ENCODE data around the gene ABCC9. TPM values are rescaled to one million over a fixed set of nuclear protein-coding genes. Genes with fewer than 3 reads are reported as not detected.
"Not testable (repeated sequence)": the region's sequence is repeated elsewhere in the genome, so short reads cannot be mapped to it uniquely, and the experiment has no call there.

Gene ABCC9
- total RNA-seq, 1 experiment from 2014 or later: not detected

DNA sequence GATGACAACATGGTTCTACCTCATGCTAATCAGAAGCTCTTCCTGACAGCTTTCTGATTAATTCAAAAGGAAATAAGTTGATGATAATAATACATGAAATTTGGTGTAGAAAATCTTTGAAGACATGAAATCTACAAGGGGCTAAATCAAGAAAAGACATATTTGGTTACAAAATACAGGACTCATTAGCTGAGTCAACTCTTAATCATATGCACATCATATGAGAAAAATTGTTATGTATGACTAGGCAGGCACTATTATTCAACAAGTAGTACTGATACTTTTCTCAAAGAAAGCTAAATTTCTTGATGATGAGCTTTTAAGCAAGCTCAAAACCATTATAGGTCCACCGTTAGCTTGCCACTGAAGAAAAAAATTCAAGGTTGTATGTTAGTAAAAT lies 7.1 kb downstream of the ABCC9 start:
- CTCF ChIA-PET: interaction anchor here (0.5 to 1.0 kb wide), 3 partner anchors 33 to 620 kb away, joined by 3 to 5 read pairs (median 3); no protein-coding TSS in a partner anchor
- no peak overlapping the region for H3K4me3 Mint-ChIP-seq (ENCODE audit: low read depth, unreplicated experiment)
- H3K36me3 Mint-ChIP-seq (ENCODE audit: insufficient read depth, unreplicated experiment): no peaks in the 10 kb centered on the region
- H3K9me3 Mint-ChIP-seq (ENCODE audit: low read depth, unreplicated experiment): no peaks in the 10 kb centered on the region
- H3K27ac Mint-ChIP-seq (ENCODE audit: unreplicated experiment): no peak overlapping the region
- TF ChIP-seq, protein P1, sequence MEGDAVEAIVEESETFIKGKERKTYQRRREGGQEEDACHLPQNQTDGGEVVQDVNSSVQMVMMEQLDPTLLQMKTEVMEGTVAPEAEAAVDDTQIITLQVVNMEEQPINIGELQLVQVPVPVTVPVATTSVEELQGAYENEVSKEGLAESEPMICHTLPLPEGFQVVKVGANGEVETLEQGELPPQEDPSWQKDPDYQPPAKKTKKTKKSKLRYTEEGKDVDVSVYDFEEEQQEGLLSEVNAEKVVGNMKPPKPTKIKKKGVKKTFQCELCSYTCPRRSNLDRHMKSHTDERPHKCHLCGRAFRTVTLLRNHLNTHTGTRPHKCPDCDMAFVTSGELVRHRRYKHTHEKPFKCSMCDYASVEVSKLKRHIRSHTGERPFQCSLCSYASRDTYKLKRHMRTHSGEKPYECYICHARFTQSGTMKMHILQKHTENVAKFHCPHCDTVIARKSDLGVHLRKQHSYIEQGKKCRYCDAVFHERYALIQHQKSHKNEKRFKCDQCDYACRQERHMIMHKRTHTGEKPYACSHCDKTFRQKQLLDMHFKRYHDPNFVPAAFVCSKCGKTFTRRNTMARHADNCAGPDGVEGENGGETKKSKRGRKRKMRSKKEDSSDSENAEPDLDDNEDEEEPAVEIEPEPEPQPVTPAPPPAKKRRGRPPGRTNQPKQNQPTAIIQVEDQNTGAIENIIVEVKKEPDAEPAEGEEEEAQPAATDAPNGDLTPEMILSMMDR (IDR thresholded peaks at IDR 0.05; ENCODE audit: unreplicated experiment): no peak
- BruUV-seq (replicated peaks): no TSS peak
- DNase-seq: no peak
- H3K4me1 Mint-ChIP-seq (ENCODE audit: low read depth, unreplicated experiment): no peaks in the 10 kb centered on the region
- no peaks in the 10 kb centered on the region for H3K27me3 Mint-ChIP-seq (ENCODE audit: unreplicated experiment)
- intact Hi-C loops (cut with micrococcal nuclease; ENCODE audit: unreplicated experiment): no loop called here

DNA sequence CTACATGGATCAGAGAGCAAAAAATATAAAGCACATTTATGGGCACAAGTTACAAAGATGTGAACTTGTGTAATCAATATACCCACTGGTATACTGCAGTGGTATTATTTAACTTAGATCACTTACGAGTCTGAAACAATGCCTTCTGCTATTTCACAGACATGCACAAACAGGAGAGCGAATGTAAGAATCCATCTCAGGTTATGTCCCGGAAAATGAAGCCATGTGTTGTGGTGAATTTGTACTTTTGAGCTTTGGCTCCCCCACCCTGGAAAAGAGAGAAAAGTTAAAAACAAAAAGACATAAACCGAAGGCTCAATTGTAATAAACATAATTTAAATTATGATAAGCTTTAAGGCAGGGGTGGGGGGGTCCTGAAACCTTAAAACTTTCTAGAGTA lies 7.6 kb downstream of the ABCC9 start:
- no peaks in the 10 kb centered on the region for H3K27me3 Mint-ChIP-seq (ENCODE audit: unreplicated experiment)
- BruUV-seq (replicated peaks): no TSS peak
- H3K36me3 Mint-ChIP-seq (ENCODE audit: insufficient read depth, unreplicated experiment): no peaks in the 10 kb centered on the region
- no peak overlapping the region for H3K4me3 Mint-ChIP-seq (ENCODE audit: low read depth, unreplicated experiment)
- TF ChIP-seq, protein P1 (IDR thresholded peaks at IDR 0.05; ENCODE audit: unreplicated experiment): no peak
- H3K4me1 Mint-ChIP-seq (ENCODE audit: low read depth, unreplicated experiment): no peaks in the 10 kb centered on the region
- CTCF ChIA-PET: interaction anchor here (0.6 to 1.0 kb wide), 3 partner anchors 28 to 620 kb away, joined by 3 read pairs; no protein-coding TSS in a partner anchor
- intact Hi-C loops (cut with micrococcal nuclease; ENCODE audit: unreplicated experiment): no loop called here
- DNase-seq: no peak
- H3K27ac Mint-ChIP-seq (ENCODE audit: unreplicated experiment): no peak overlapping the region
- no peaks in the 10 kb centered on the region for H3K9me3 Mint-ChIP-seq (ENCODE audit: low read depth, unreplicated experiment)

DNA sequence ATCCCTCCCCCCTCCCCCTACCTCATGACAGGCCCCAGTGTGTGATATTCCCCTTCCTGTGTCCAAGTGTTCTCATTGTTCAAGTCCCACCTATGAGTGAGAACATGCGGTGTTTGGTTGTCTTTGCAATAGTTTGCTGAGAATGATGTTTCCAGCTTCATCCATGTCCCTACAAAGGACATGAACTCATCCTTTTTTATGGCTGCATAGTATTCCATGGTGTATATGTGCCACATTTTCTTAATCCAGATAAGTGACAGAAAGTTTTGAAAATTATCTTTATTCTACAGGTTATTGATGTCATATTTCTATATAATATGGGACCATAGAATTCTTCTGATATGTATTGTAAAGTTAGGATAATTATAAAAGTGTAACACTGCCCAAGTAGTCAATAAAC lies 11.3 kb downstream of the ABCC9 start:
- DNase-seq; H3K27me3 Mint-ChIP-seq (ENCODE audit: unreplicated experiment); BruUV-seq (replicated peaks); intact Hi-C loops (cut with micrococcal nuclease; ENCODE audit: unreplicated experiment); CTCF ChIA-PET; H3K4me3 Mint-ChIP-seq (ENCODE audit: low read depth, unreplicated experiment); H3K9me3 Mint-ChIP-seq (ENCODE audit: low read depth, unreplicated experiment); H3K27ac Mint-ChIP-seq (ENCODE audit: unreplicated experiment); H3K4me1 Mint-ChIP-seq (ENCODE audit: low read depth, unreplicated experiment); H3K36me3 Mint-ChIP-seq (ENCODE audit: insufficient read depth, unreplicated experiment): not testable (repeated sequence)

DNA sequence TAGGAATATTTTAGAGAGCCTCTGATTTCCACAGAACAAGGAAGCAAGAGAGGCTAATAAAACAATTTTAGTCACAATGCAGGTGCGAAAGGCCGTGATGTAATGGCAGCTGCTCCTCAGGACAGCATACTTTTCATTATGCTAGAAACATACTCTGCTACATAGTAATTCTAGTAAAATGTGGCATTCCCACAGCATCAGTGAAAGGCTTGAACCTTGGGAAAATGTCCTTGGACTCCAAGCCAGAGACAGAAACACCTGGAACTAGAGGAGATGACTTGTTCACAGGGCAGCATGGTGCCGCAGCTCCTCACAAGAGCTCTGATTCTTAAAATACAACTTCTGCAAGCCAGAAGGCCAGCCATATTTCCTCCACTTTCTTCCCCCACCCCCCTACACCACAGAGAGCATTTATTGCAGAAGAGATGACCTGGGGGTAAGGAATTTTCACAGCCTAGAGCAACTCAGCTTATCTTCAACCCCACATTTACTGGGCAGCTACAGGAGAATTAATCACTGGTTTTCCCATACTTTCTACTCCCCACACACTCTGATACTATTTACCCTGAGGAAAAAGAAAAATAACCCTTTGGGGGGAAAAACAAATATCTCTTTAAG lies 15.8 kb downstream of the ABCC9 start:
- Mint-ChIP-seq H3K4me1 (ENCODE audit: low read depth, unreplicated experiment) (no peaks in the 10 kb centered on the region), H3K9me3 (ENCODE audit: low read depth, unreplicated experiment) (no peaks in the 10 kb centered on the region), H3K36me3 (ENCODE audit: insufficient read depth, unreplicated experiment) (no peaks in the 10 kb centered on the region), H3K27me3 (ENCODE audit: unreplicated experiment) (no peaks in the 10 kb centered on the region), H3K4me3 (ENCODE audit: low read depth, unreplicated experiment) (no peak overlapping the region), H3K27ac (ENCODE audit: unreplicated experiment) (no peak overlapping the region)
- TF ChIP-seq, protein P1 (IDR thresholded peaks at IDR 0.05; ENCODE audit: unreplicated experiment): no peak
- intact Hi-C loops (cut with micrococcal nuclease; ENCODE audit: unreplicated experiment): no loop called here
- BruUV-seq (replicated peaks): no TSS peak
- no peak for DNase-seq
- CTCF ChIA-PET: no interaction called here

DNA sequence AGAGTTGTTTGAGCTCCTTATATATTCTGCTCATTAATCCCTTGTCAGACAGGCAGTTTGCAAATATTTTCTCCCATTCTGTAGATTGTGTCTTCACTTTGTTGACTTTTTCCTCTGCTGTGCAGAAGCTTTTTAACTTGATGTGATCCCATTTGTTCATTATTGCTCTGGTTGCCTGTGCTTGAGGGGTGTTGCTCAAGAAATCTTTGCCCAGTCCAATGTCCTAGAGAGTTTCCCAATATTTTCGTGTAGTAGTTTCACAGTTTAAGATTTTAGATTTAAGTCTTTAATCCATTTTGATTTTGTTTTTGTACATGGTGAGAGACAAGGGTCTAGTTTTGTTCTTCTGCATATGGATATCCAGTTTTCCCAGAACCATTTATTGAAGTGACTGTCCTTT lies 19.8 kb downstream of the ABCC9 start:
- DNase-seq: no peak
- no peaks in the 10 kb centered on the region for H3K36me3 Mint-ChIP-seq (ENCODE audit: insufficient read depth, unreplicated experiment)
- H3K27me3 Mint-ChIP-seq (ENCODE audit: unreplicated experiment): no peaks in the 10 kb centered on the region
- intact Hi-C loops (cut with micrococcal nuclease; ENCODE audit: unreplicated experiment): no loop called here
- H3K4me1 Mint-ChIP-seq (ENCODE audit: low read depth, unreplicated experiment): no peaks in the 10 kb centered on the region
- H3K4me3 Mint-ChIP-seq (ENCODE audit: low read depth, unreplicated experiment): no peak overlapping the region
- TF ChIP-seq, protein P1 (IDR thresholded peaks at IDR 0.05; ENCODE audit: unreplicated experiment): no peak
- CTCF ChIA-PET: no interaction called here
- BruUV-seq (replicated peaks): no TSS peak
- H3K9me3 Mint-ChIP-seq (ENCODE audit: low read depth, unreplicated experiment): no peaks in the 10 kb centered on the region
- H3K27ac Mint-ChIP-seq (ENCODE audit: unreplicated experiment): no peak overlapping the region

Data from Calu3 (cell line).